K562 (cell line): Measurements from ENCODE around the gene JMY. TPM values are rescaled to one million over a fixed set of nuclear protein-coding genes. Genes with fewer than 3 reads are reported as not detected.

Experiments used
- BCL6 ChIP-seq: fragments of 250-450 bp; sonication (Bioruptor Pico); IDR thresholded peaks from 2 replicates; pipeline ENCODE4 v1.4.0; 2020
- BHLHE40 ChIP-seq: IDR thresholded peaks from 2 replicates; pipeline ENCODE4 v1.6.1; 2011; ENCODE audit warnings: low read length, improper control_type of control experiment
- IFI16 ChIP-seq: fragments of 250-450 bp; sonication (Bioruptor Pico); IDR thresholded peaks from 2 replicates; pipeline ENCODE4 v2.1.2; 2022; ENCODE audit warnings: mild to moderate bottlenecking, inconsistent platforms
- ZBTB11 ChIP-seq, 3 experiments: fragments of 200-800 bp in 1 of 3; fragments of 250-450 bp in 1 of 3; fragments of 450-650 bp in 1 of 3; sonication (Bioruptor Pico) in 1 of 3; sonication (Bioruptor generic) in 1 of 3; formaldehyde crosslinking in 1 of 3; IDR thresholded peaks; 2 replicates each; pipeline versions ENCODE4 v1.6.1 to v1.8.0; 2016 to 2022; ENCODE audit warnings: mild to moderate bottlenecking in 2 of 3, missing genetic modification characterization in 2 of 3, missing compliant biosample characterization in 1 of 3, moderate library complexity in 1 of 3
- ZFX ChIP-seq: sonication (generic); formaldehyde crosslinking; IDR thresholded peaks from 2 replicates; pipeline ENCODE4 v1.8.0; 2022; ENCODE audit warnings: mild to moderate bottlenecking, missing genetic modification reagents, moderate library complexity
- ZKSCAN3 ChIP-seq: fragments of 250-450 bp; sonication (Bioruptor Pico); IDR thresholded peaks from 2 replicates; pipeline ENCODE4 v1.4.0; 2020
- ZNF23 ChIP-seq: fragments of 250-450 bp; sonication (Bioruptor Pico); IDR thresholded peaks from 2 replicates; pipeline ENCODE4 v1.4.0; 2020; ENCODE audit warnings: mild to moderate bottlenecking
- polyA plus RNA-seq, 8 experiments: library from polyadenylated mRNA; depleted of rRNA in 4 of 8; stranded (reverse) in 5 of 8; unstranded in 3 of 8; fragments of >200 nt; fragmentation: Nextera tagmentation in 2 of 8; fragmentation: Illumina TruSeq in 1 of 8; extraction: Ambion mirVana in 2 of 8; extraction: Trizol in 1 of 8; gene quantifications; 2 replicates each; pipeline versions ENCODE4 v1.2.1 to v1.2.3, GENCODE V29; 2011 to 2014; ENCODE audit warnings: inconsistent platforms in 1 of 8, missing spikeins in 1 of 8
- total RNA-seq, 7 experiments: library from RNA; depleted of rRNA in 6 of 7; stranded (reverse); fragments of >200 nt in 6 of 7; fragmentation: Illumina TruSeq in 2 of 7; extraction: Trizol in 2 of 7; gene quantifications; 2 replicates each; pipeline versions ENCODE4 v1.2.1 to v1.2.3, GENCODE V29; 2011 to 2021; ENCODE audit warnings: low replicate concordance in 1 of 7
- TF ChIP-seq, protein P1 (sequence below), 2 experiments: fragments of 450-650 bp; IDR thresholded peaks; 2 replicates each; pipeline ENCODE4 v1.6.1; 2016; ENCODE audit warnings: mild to moderate bottlenecking in 2 of 2, borderline replicate concordance in 1 of 2, low read depth in 1 of 2, moderate library complexity in 1 of 2
- TF ChIP-seq, protein P2 (sequence below): sonication (generic); formaldehyde crosslinking; IDR thresholded peaks from 2 replicates; pipeline ENCODE4 v1.8.1; 2023; ENCODE audit warnings: missing genetic modification reagents, mild to moderate bottlenecking, borderline replicate concordance

JMY gene
- total and polyA plus RNA-seq, 9 of the 15 experiments (the other 6 are each of a cell fraction or from before 2014, with no cell fraction given) = 1.1 to 5.5 (median 3.7) TPM

DNA sequence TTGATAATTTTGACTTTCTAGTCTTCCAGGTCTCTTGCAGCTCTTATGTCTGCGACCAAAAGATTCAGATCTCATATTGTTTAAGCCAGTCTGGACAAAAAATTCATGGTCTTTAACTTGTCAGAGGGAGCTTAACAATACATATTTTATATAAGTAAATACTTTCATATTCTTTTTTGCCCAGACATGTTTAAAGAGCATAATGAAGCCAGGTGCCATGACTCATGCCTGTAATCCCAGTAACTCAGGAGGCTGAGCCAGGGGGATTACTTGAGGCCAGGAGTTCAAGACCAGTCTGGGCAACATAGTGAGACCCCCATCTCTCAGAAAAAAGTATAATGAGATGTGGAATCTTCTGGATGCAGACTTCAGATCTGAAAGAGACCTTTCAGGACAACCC lies 69.8 kb downstream of the JMY start (continued):
- TF ChIP-seq, protein P1, sequence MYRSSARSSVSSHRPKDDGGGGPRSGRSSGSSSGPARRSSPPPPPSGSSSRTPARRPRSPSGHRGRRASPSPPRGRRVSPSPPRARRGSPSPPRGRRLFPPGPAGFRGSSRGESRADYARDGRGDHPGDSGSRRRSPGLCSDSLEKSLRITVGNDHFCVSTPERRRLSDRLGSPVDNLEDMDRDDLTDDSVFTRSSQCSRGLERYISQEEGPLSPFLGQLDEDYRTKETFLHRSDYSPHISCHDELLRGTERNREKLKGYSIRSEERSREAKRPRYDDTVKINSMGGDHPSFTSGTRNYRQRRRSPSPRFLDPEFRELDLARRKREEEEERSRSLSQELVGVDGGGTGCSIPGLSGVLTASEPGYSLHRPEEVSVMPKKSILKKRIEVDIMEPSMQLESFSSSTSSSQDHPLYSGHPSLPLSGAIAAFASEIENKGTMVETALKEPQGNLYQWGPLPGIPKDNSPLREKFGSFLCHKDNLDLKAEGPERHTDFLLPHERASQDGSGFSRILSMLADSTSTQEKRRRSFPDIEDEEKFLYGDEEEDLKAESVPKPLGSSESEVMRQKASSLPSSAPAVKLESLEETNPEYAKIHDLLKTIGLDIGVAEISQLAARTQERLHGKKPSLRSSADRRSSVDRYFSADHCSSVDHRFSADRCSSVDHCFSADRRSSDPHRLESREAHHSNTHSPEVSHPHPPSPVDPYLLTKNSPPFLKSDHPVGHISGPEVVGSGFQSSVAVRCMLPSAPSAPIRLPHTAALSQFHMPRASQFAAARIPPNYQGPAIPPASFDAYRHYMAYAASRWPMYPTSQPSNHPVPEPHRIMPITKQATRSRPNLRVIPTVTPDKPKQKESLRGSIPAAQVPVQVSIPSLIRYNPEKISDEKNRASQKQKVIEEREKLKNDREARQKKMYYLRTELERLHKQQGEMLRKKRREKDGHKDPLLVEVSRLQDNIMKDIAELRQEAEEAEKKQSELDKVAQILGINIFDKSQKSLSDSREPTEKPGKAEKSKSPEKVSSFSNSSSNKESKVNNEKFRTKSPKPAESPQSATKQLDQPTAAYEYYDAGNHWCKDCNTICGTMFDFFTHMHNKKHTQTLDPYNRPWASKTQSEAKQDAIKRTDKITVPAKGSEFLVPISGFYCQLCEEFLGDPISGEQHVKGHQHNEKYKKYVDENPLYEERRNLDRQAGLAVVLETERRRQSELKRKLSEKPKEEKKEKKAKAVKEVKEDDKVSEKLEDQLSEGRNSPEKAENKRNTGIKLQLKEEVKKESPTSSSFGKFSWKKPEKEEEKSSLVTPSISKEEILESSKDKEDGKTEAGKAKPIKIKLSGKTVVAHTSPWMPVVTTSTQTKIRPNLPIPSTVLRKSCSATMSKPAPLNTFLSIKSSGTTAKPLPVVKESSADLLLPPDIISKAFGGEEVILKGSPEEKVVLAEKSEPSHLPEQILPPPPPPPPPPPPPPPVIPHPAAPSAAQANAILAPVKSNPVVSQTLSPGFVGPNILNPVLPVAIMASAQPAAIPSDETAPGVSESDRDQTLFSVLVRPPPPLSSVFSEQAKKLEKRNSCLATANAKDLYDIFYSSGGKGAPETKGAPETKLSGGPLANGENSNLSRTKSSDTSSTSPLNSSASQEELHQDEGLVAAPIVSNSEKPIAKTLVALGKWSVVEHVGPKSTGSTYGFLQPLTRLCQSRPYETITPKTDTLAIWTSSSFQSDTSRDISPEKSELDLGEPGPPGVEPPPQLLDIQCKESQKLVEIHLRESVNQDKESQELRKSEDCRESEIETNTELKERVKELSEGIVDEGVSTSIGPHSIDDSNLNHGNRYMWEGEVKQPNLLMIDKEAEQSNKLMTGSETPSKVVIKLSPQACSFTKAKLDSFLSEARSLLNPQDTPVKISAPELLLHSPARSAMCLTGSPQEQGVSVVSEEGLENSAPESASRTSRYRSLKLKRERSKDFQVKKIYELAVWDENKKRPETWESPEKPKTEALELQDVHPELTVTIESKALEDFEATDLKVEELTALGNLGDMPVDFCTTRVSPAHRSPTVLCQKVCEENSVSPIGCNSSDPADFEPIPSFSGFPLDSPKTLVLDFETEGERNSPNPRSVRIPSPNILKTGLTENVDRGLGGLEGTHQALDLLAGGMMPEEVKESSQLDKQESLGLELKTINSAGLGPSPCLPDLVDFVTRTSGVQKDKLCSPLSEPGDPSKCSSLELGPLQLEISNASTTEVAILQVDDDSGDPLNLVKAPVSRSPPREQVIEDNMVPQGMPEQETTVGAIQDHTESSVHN (IDR thresholded peaks at IDR 0.05; ENCODE audit: borderline replicate concordance in 1 of 2, low read depth in 1 of 2) = no peak
- TF ChIP-seq ZNF23 (CRISPR knock-in tag) (no peak), ZFX (no peak), BHLHE40 (no peak), ZKSCAN3 (CRISPR knock-in tag) (no peak), IFI16 (CRISPR knock-in tag) (no peak), ZBTB11 (CRISPR knock-in tag; IDR thresholded peaks at IDR 0.05) (no peak), BCL6 (CRISPR knock-in tag) (no peak)
- TF ChIP-seq, protein P2, sequence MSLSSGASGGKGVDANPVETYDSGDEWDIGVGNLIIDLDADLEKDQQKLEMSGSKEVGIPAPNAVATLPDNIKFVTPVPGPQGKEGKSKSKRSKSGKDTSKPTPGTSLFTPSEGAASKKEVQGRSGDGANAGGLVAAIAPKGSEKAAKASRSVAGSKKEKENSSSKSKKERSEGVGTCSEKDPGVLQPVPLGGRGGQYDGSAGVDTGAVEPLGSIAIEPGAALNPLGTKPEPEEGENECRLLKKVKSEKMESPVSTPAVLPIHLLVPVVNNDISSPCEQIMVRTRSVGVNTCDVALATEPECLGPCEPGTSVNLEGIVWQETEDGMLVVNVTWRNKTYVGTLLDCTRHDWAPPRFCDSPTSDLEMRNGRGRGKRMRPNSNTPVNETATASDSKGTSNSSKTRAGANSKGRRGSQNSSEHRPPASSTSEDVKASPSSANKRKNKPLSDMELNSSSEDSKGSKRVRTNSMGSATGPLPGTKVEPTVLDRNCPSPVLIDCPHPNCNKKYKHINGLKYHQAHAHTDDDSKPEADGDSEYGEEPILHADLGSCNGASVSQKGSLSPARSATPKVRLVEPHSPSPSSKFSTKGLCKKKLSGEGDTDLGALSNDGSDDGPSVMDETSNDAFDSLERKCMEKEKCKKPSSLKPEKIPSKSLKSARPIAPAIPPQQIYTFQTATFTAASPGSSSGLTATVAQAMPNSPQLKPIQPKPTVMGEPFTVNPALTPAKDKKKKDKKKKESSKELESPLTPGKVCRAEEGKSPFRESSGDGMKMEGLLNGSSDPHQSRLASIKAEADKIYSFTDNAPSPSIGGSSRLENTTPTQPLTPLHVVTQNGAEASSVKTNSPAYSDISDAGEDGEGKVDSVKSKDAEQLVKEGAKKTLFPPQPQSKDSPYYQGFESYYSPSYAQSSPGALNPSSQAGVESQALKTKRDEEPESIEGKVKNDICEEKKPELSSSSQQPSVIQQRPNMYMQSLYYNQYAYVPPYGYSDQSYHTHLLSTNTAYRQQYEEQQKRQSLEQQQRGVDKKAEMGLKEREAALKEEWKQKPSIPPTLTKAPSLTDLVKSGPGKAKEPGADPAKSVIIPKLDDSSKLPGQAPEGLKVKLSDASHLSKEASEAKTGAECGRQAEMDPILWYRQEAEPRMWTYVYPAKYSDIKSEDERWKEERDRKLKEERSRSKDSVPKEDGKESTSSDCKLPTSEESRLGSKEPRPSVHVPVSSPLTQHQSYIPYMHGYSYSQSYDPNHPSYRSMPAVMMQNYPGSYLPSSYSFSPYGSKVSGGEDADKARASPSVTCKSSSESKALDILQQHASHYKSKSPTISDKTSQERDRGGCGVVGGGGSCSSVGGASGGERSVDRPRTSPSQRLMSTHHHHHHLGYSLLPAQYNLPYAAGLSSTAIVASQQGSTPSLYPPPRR (CRISPR knock-in tag) = no peak
